HG03575 (cell line): ENCODE data around the gene SETBP1.

ENCODE experiments used
- ATAC-seq: cut with Tn5 transposase; IDR thresholded peaks from one replicate; pipeline ENCODE4 v1.9.1; 2021; ENCODE audit not compliant: unreplicated experiment, insufficient number of reproducible peaks, low FRiP score; ENCODE audit errors: extremely low read depth

The SETBP1 gene

GRCh38 chr18:44742718-44743311 lies 62.1 kb downstream of the SETBP1 start:
- ATAC-seq = no peak

- ATAC-seq = no peak
These were observed 62.9 kb downstream of the SETBP1 start for GRCh38 chr18:44743631-44744030.

GRCh38 chr18:44744161-44745121 lies 63.8 kb downstream of the SETBP1 start:
- no peak for ATAC-seq

GRCh38 chr18:44747157-44747556 lies 66.5 kb downstream of the SETBP1 start:
- ATAC-seq = no peak

GRCh38 chr18:44748582-44748981 lies 67.9 kb downstream of the SETBP1 start:
- ATAC-seq = no peak

GRCh38 chr18:44750774-44751173 lies 70.1 kb downstream of the SETBP1 start:
- ATAC-seq = no peak

GRCh38 chr18:44754567-44754966 lies 73.9 kb downstream of the SETBP1 start:
- ATAC-seq = no peak

GRCh38 chr18:44758861-44759631 lies 78.4 kb downstream of the SETBP1 start:
- peak; percentile 96 for ATAC-seq

- no peak for ATAC-seq
These were observed 79.2 kb downstream of the SETBP1 start for GRCh38 chr18:44759925-44760342.

GRCh38 chr18:44761812-44762211 lies 81.1 kb downstream of the SETBP1 start:
- ATAC-seq = no peak

GRCh38 chr18:44763327-44763726 lies 82.6 kb downstream of the SETBP1 start:
- no peak for ATAC-seq

GRCh38 chr18:44764863-44765262 lies 84.2 kb downstream of the SETBP1 start:
- no peak for ATAC-seq

- ATAC-seq = no peak
These were observed 84.8 kb downstream of the SETBP1 start for GRCh38 chr18:44765456-44765855.

GRCh38 chr18:44766450-44766849 lies 85.8 kb downstream of the SETBP1 start:
- no peak for ATAC-seq

- ATAC-seq = no peak
These were observed 87.1 kb downstream of the SETBP1 start for GRCh38 chr18:44767807-44768206.

- no peak for ATAC-seq
These were observed 90.0 kb downstream of the SETBP1 start for GRCh38 chr18:44770641-44771040.

GRCh38 chr18:44771572-44771955 lies 90.9 kb downstream of the SETBP1 start:
- ATAC-seq = no peak

GRCh38 chr18:44771956-44772917 lies 91.5 kb downstream of the SETBP1 start:
- no peak for ATAC-seq
